SK-N-MC (cell line): ENCODE measurements around the gene CLTC.

Experiments used
- EZH2 ChIP-seq: fragments of 200-600 bp; sonication (generic); IDR thresholded peaks from one replicate; pipeline ENCODE4 v1.6.1; 2017; ENCODE audit warnings: antibody characterized with exemption
- POLR2AphosphoS5 ChIP-seq: IDR thresholded peaks from 2 replicates; pipeline ENCODE4 v1.6.1; 2012; ENCODE audit warnings: mild to moderate bottlenecking, low read depth, low read length, borderline replicate concordance

DNA sequence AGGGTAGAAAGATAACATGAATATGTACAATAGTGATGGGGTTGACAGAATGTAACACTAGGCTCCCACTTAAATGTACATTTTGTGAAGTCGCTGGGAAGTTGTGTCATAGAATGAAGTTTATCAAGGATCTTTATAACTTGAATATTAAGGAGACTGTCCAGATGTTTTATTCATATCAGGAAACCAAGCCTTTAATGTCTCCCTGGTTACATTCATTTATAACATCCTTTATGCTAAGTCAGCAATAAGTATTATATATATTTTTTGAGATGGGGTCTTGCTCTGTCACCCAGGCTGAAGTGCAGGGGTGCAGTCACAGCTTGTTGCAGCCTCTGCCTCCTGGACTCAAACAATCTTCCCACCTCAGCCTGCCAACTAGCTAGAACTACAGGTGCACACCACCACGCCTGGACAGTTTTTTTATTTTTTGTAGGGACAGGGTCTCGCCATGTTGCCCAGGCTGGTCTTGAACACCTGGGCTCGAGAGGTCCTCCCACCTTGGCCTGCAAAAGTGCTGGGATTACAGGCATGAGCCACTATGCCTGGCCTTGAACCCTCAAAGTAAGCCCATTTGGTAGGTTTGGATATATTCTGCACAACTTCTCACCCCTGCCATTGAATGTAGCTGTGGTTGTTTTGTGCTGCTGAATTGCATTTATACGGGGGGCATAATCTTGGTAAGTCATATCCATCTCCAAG is 14.1 kb downstream of the CLTC start:
- TF ChIP-seq EZH2 (no peak), POLR2AphosphoS5 (0 out of 2 replicates have a peak, but pooled peaks have one; percentile 52)
